ENCODE results near the gene PSMC5. TPM values are rescaled to one million over a fixed set of nuclear protein-coding genes. Genes with fewer than 3 reads are reported as not detected.
A peak's percentile ranks its signal among the peaks of the same experiment; 100 is the strongest.
"Not testable (repeated sequence)": the region's sequence is repeated elsewhere in the genome, so short reads cannot be mapped to it uniquely, and the experiment has no call there.

The PSMC5 gene
- total and polyA plus RNA-seq, 9 of the 15 experiments (the other 6 are each of a cell fraction or from before 2014, with no cell fraction given) = 89.2 to 393 (median 161) TPM

DNA sequence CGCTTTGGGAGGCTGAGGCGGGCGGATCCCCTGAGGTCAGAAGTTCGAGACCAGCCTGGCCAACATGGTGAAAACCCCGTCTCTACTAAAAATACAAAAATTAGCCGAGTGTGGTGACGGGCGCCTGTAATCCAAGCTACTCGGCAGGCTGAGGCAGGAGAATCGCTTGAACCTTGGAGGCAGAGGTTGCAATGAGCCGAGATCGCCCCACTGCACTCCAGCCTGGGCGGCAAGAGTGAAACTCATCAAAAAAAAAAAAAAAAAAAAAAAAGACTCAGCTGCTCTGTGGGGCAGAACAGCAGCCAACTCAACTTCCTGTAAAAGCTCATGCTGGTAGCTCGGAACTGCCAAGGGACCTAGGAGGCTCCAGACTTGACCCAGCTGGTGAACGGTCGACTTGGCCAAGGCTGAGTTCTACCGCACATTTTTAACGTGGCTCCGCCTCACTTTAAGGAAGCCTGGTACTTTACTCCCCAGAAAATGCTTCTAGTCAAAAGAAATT is 16.2 kb downstream of the PSMC5 start:
- POLR2A ChIA-PET = interaction anchor here (0.8 to 5.8 kb wide), 7 partner anchors 10 to 168 kb away, joined by 3 to 66 read pairs (median 5); partner anchors contain the start of genes CCDC47, DDX42, FTSJ3 and PSMC5
- Histone ChIP-seq H3K4me3 (peak overlapping the region; percentile 95), H3K4me2 (ENCODE audit: insufficient read depth, low read length) (peak overlapping the region; percentile 71), H3K27ac (ENCODE audit: extremely low read depth, low read depth, low read length) (peak overlapping the region; percentile 93), H3K9ac (ENCODE audit: insufficient read depth in 1 of 2, low read depth in 2 of 2, low read length in 2 of 2) (peak overlapping the region; percentile 75 to 89), H2AFZ (ENCODE audit: low read depth, low read length) (peak overlapping the region; percentile 82), H3K4me1 (replicated peaks in 1 of 2; ENCODE audit: control insufficient read depth in 2 of 2, insufficient read depth in 2 of 2, low read length in 2 of 2) (peaks cover 26 to 45% of the 10 kb centered on the region in 2 experiments), H3K79me2 (ENCODE audit: control insufficient read depth, insufficient read depth, low read length) (peaks cover 46% of the 10 kb centered on the region), H3K36me3 (ENCODE audit: control insufficient read depth, insufficient read depth, low read length) (peaks cover 12% of the 10 kb centered on the region; the same call in 1 of the 3 replicates)
- H3K27me3 ChIP-seq (ENCODE audit: control insufficient read depth in 2 of 2, insufficient read depth in 2 of 2, low read length in 2 of 2); H3K9me3 ChIP-seq (replicated peaks; ENCODE audit: control insufficient read depth, insufficient read depth, low read depth, low read length); H4K20me1 ChIP-seq (replicated peaks; ENCODE audit: control insufficient read depth, insufficient read depth, low read length); CTCF ChIA-PET (ENCODE audit: low intra/inter-chr PET ratio); H3K9me1 ChIP-seq (ENCODE audit: control insufficient read depth, insufficient read depth, low read length); TF ChIP-seq ID3 (CRISPR knock-in tag; IDR thresholded peaks at IDR 0.05): not testable (repeated sequence)
- FAIRE-seq (peak; percentile 82), ATAC-seq (peak; percentile 1; the same call in 1 of the 3 replicates), DNase-seq (ENCODE audit: extremely low read depth in 1 of 4, low spot score in 3 of 4) (peak in 1 of 4 experiments; percentile 52)
- intact Hi-C loops (cut with micrococcal nuclease) = loop anchor here (1.0 to 10.0 kb wide), 4 partner anchors 16 to 409 kb away; partner anchors contain the start of genes CCDC47, FTSJ3, MAP3K3 and PSMC5
- BruUV-seq (replicated peaks) = TSS peak; percentile 93
- under 1% methylated on average over 18 of the region's 19 CpGs for WGBS (ENCODE audit: insufficient coverage, low coverage, missing lambda C conversion rate)
- in situ Hi-C loops (cut with MboI) = loop anchor here (25.0 kb wide), 1 partner anchor 406 kb away; the partner anchor contains the start of gene CYB561
- TF ChIP-seq BCOR (IDR thresholded peaks at IDR 0.05) = peak; percentile 92
- 0 out of 2 replicates have a peak, but pooled peaks have one; percentile 63 for TF ChIP-seq LARP7 (IDR thresholded peaks at IDR 0.05)
- TF ChIP-seq, protein P1, sequence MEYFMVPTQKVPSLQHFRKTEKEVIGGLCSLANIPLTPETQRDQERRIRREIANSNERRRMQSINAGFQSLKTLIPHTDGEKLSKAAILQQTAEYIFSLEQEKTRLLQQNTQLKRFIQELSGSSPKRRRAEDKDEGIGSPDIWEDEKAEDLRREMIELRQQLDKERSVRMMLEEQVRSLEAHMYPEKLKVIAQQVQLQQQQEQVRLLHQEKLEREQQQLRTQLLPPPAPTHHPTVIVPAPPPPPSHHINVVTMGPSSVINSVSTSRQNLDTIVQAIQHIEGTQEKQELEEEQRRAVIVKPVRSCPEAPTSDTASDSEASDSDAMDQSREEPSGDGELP (CRISPR knock-in tag; IDR thresholded peaks at IDR 0.05; ENCODE audit: borderline replicate concordance) = peak; percentile 24
- TF ChIP-seq HDGF (IDR thresholded peaks at IDR 0.05) = 0 out of 2 replicates have a peak, but pooled peaks have one; percentile 39
- TF ChIP-seq NRF1 (conservative IDR thresholded peaks at IDR 0.05 in 1 of 2, IDR thresholded peaks at IDR 0.05 in 1 of 2) = peak in 1 of 2 experiments; percentile 56; a peak in 1 of 4 replicates
- TF ChIP-seq HLTF (IDR thresholded peaks at IDR 0.05) = 0 out of 2 replicates have a peak, but pooled peaks have one; percentile 73
- peak; percentile 60 for TF ChIP-seq BRD9 (IDR thresholded peaks at IDR 0.05; ENCODE audit: low read depth, partially characterized antibody)
- peak; percentile 4; the same call in 1 of the 2 replicates for TF ChIP-seq ZNF589 (CRISPR knock-in tag; IDR thresholded peaks at IDR 0.05; ENCODE audit: low read depth)
- TF ChIP-seq MLLT1 (IDR thresholded peaks at IDR 0.05) = 0 out of 4 replicates have a peak, but pooled peaks of 1 of the 2 experiments have one; percentile 60
- 0 out of 2 replicates have a peak, but pooled peaks have one; percentile 59 for TF ChIP-seq ZNF12 (CRISPR knock-in tag; IDR thresholded peaks at IDR 0.05)
- TF ChIP-seq ID3 (tag; IDR thresholded peaks at IDR 0.05) = peak; percentile 20
- TF ChIP-seq POLR2AphosphoS5 (IDR thresholded peaks at IDR 0.05; ENCODE audit: control insufficient read depth, insufficient read depth, low read depth, low read length) = peak; percentile 1; the same call in 1 of the 2 replicates
- TF ChIP-seq ADNP (tag; IDR thresholded peaks at IDR 0.05) = peak; percentile 98
- peak; percentile 26; the same call in 1 of the 2 replicates for TF ChIP-seq HDAC8 (tag; IDR thresholded peaks at IDR 0.05)
- TF ChIP-seq ZBTB43 (CRISPR knock-in tag; IDR thresholded peaks at IDR 0.05) = 0 out of 2 replicates have a peak, but pooled peaks have one; percentile 24
- 0 out of 2 replicates have a peak, but pooled peaks have one; percentile 73 for TF ChIP-seq NR2C2 (CRISPR knock-in tag; IDR thresholded peaks at IDR 0.05)
- peak; percentile 99 for TF ChIP-seq NR2C2 (tag; IDR thresholded peaks at IDR 0.05)
- TF ChIP-seq SMARCE1 (IDR thresholded peaks at IDR 0.05) = 0 out of 2 replicates have a peak, but pooled peaks have one; percentile 33

All from K562 (cell line).